ENCODE data around the gene MCCC2.

GRCh38 chr5:71586941-71587765 lies at the start of gene MCCC2:
- TF ChIP-seq POLR2AphosphoS5 (IDR thresholded peaks at IDR 0.05; ENCODE audit: low read depth, low read length), result peak; percentile 73
- no peak for TF ChIP-seq CTCF (IDR thresholded peaks at IDR 0.05 in 2 of 3, conservative IDR thresholded peaks at IDR 0.05 in 1 of 3; ENCODE audit: borderline replicate concordance in 1 of 3, insufficient read depth in 1 of 3, low read depth in 2 of 3, low read length in 2 of 3)

All from HCT116 (cell line).